GM10248 (cell line): ENCODE results near the gene CCDC187.
"Not testable (repeated sequence)": the region's sequence is repeated elsewhere in the genome, so short reads cannot be mapped to it uniquely, and the experiment has no call there.

Experiments used
- CTCF ChIA-PET: fragments of 300-600 bp; sonication (Branson Sonifier 250); formaldehyde crosslinking; extraction: SDS; loops from one replicate; lab custom pipeline; 2021; ENCODE audit warnings: antibody characterized with exemption; lab: Yijun Ruan, JAX
- POLR2A ChIA-PET: fragments of 350-650 bp; sonication (Branson Sonifier 250); formaldehyde crosslinking; extraction: SDS; loops from one replicate; lab custom pipeline; 2020; ENCODE audit warnings: antibody characterized with exemption; lab: Yijun Ruan, JAX
- DNase-seq: peaks from one replicate; pipeline ENCODE4 v3.0.0; 2012; ENCODE audit errors: extremely low spot score
- CTCF ChIP-seq: IDR thresholded peaks from 2 replicates; pipeline ENCODE4 v1.5.1; 2012; ENCODE audit warnings: mild to moderate bottlenecking, low read depth; ENCODE audit errors: extremely low read depth, missing control alignments, control extremely low read depth

CCDC187 gene

DNA sequence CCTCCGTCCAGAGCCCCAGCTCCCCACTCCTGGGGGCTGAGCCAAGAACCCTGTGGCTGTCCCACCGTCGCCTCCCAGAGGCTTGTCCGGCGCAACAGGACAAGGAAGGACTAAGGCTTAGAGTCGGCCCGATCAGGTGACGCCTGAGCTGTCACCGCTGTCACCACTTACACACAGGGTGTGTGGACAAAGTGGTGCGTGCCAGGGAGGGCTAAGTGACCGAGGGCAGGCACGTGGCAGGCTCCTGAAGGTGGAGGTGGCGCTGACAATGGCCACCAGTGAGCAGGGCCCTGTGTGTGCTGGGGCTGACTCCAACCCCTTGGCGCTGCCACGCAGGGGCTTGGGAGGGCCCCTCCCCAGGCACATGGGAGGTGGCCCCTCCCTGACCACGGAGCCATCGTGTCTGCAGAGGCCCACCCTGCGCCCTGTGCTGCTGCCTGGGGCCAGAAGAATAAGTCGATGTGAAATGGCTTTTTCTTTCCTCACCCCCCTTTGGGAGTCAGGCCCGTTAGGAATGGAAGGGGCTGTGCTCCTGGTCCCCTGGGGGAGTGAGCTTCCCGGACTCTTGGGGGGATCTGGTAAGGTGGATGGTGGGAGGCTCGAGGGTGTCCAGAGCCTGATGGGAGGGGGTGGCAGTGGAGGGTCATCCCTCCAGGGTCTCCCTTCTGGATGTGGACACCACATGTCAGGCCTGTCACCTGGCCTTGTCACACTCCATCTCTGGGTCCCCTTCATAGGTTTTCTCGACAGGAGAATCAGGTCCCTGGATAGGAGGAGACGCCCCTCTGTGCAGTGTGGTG lies 20.8 kb upstream of the CCDC187 start:
- CTCF ChIA-PET, result interaction anchor here (1.9 kb wide), 1 partner anchor 38 kb away, joined by 5 read pairs; no protein-coding TSS in a partner anchor
- POLR2A ChIA-PET, result no interaction called here

GRCh38 chr9:136323371-136323789 lies 19.5 kb upstream of the CCDC187 start:
- ChIA-PET POLR2A (no interaction called here), CTCF (interaction anchor here (1.9 kb wide), 1 partner anchor 40 kb away, joined by 5 read pairs; no protein-coding TSS in a partner anchor)
- no peak for TF ChIP-seq CTCF
- DNase-seq, result no peak

More for the DNA sequence above, 20.8 kb upstream of the CCDC187 start:
- no peak for TF ChIP-seq CTCF
- no peak for DNase-seq

DNA sequence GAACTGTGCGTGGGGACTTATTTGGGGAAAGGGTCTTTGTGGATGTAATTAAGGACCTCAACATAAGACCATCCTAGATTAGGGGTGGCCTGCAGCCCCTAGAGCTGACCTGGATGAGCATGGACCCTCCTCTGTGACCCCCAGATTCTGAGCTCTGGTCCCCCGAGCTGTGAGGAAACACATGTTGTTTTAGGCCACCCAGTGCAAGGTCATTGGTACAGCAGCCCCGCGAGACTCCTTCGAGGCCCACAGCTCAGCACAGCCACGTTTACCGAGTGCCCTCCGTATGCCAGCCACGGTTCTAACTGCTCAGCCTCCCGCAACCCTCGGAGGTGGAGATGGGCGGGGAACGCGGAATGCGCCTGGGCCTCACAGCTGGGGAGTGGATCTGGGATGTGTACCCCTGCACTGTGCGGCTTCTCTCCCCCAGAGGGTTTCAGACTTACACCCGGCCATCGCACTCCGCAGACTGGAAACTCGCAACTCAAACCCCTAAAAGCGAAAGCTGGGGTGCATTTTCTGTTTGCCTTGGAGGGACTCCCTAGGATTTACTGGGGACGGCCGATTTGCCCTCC lies 18.9 kb upstream of the CCDC187 start:
- TF ChIP-seq CTCF, result no peak
- POLR2A ChIA-PET, result no interaction called here
- CTCF ChIA-PET, result interaction anchor here (1.9 kb wide), 1 partner anchor 40 kb away, joined by 5 read pairs; no protein-coding TSS in a partner anchor
- DNase-seq, result no peak

DNA sequence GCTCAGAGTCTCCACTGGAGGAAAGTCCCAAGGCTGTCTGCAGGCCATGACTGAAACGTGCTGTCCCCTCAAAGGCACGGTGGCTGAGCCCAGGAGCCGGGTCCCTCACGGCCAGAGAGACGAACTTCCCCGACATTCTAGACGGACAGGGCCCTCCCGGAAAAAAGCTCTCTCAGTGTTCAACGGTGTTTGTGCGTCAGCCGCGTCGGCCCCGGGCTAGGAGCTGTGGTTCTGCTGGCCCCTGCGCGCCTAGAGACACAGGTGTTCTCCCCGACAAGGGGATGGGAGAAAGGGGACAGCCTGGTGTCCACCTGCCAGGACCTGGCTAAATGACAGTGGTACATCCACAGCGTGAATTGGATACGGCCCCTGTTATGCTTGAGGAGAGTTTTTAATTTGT lies 17.7 kb upstream of the CCDC187 start:
- POLR2A ChIA-PET, result no interaction called here
- no peak for TF ChIP-seq CTCF
- CTCF ChIA-PET, result interaction anchor here (1.3 kb wide), 1 partner anchor 14 kb away, joined by 3 read pairs; no protein-coding TSS in a partner anchor
- no peak for DNase-seq

- CTCF ChIA-PET, result interaction anchor here (1.3 kb wide), 1 partner anchor 14 kb away, joined by 3 read pairs; no protein-coding TSS in a partner anchor
- DNase-seq, POLR2A ChIA-PET: not testable (repeated sequence)
These were observed 17.1 kb upstream of the CCDC187 start for GRCh38 chr9:136320972-136321371.

GRCh38 chr9:136319955-136320354 lies 16.1 kb upstream of the CCDC187 start:
- POLR2A ChIA-PET, DNase-seq: not testable (repeated sequence)
- CTCF ChIA-PET, result interaction anchor here (1.0 kb wide), 1 partner anchor 20 kb away, joined by 3 read pairs; no protein-coding TSS in a partner anchor

DNA sequence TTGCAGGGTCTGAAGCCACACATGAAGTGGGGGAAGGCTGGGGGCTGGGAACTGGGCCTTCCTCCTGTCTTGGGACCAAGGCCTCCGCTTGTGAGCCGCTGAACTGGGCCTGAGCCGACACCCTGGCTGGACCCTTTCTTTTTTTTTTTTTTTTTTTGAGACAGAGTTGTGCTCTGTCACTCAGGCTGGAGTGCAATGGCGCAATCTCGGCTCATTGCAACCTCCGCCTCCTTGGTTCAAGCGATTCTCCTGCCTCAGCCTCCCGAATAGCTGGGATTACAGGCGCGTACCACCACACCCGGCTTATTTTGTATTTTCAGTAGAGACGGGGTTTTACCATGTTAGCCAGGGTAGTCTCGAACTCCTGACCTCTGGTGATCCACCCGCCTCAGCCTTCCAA lies 15.3 kb upstream of the CCDC187 start:
- POLR2A ChIA-PET, DNase-seq: not testable (repeated sequence)
- CTCF ChIA-PET, result interaction anchor here (1.0 kb wide), 1 partner anchor 21 kb away, joined by 3 read pairs; no protein-coding TSS in a partner anchor

- DNase-seq, result no peak
- CTCF ChIA-PET, result no interaction called here
- TF ChIP-seq CTCF, result no peak
- POLR2A ChIA-PET, result no interaction called here
These were observed 14.9 kb upstream of the CCDC187 start for GRCh38 chr9:136318776-136319241.
